D721Med (cell line): ENCODE data around the gene PGAM2.

Source experiments
- DNase-seq: peaks from one replicate; pipeline ENCODE4 v3.0.0; 2011; ENCODE audit warnings: low spot score; ENCODE audit not compliant: insufficient read length
- FAIRE-seq: peaks from 2 replicates; lab custom pipeline; 2011; peaks lifted over from hg19 to GRCh38; lab: Jason Lieb, UNC
- CTCF ChIP-seq: IDR thresholded peaks from 2 replicates; pipeline ENCODE4 v1.5.1; 2012; ENCODE audit warnings: mild to moderate bottlenecking, control low read depth; ENCODE audit not compliant: insufficient read depth; ENCODE audit errors: missing control alignments

Gene PGAM2

GRCh38 chr7:44060948-44061644, 4.3 kb downstream of the PGAM2 start:
- no peak for DNase-seq
- FAIRE-seq = no peak
- no peak for TF ChIP-seq CTCF

- TF ChIP-seq CTCF = no peak
- FAIRE-seq (no peak), DNase-seq (no peak)
Observed at GRCh38 chr7:44060091-44060947, 5.0 kb downstream of the PGAM2 start.

- no peak for DNase-seq
- no peak for TF ChIP-seq CTCF
- no peak for FAIRE-seq
Observed at GRCh38 chr7:44059219-44060090, 5.9 kb downstream of the PGAM2 start.

GRCh38 chr7:44058759-44059218, 6.6 kb downstream of the PGAM2 start:
- TF ChIP-seq CTCF = no peak
- DNase-seq = no peak
- FAIRE-seq = no peak

- no peak for DNase-seq
- no peak for FAIRE-seq
- no peak for TF ChIP-seq CTCF
Observed at GRCh38 chr7:44057849-44058758, 7.3 kb downstream of the PGAM2 start.
